Measurements from ENCODE around the gene MPIG6B.

DNA sequence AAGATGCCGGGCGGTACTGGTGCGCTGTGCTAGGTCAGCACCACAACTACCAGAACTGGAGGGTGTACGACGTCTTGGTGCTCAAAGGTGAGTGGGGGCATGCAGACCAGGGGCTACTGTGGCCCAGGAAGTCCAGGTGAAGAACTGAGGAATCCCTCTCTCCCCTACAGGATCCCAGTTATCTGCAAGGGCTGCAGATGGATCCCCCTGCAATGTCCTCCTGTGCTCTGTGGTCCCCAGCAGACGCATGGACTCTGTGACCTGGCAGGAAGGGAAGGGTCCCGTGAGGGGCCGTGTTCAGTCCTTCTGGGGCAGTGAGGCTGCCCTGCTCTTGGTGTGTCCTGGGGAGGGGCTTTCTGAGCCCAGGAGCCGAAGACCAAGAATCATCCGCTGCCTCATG lies 15.5 kb upstream of the MPIG6B start:
- TF ChIP-seq, protein P1, sequence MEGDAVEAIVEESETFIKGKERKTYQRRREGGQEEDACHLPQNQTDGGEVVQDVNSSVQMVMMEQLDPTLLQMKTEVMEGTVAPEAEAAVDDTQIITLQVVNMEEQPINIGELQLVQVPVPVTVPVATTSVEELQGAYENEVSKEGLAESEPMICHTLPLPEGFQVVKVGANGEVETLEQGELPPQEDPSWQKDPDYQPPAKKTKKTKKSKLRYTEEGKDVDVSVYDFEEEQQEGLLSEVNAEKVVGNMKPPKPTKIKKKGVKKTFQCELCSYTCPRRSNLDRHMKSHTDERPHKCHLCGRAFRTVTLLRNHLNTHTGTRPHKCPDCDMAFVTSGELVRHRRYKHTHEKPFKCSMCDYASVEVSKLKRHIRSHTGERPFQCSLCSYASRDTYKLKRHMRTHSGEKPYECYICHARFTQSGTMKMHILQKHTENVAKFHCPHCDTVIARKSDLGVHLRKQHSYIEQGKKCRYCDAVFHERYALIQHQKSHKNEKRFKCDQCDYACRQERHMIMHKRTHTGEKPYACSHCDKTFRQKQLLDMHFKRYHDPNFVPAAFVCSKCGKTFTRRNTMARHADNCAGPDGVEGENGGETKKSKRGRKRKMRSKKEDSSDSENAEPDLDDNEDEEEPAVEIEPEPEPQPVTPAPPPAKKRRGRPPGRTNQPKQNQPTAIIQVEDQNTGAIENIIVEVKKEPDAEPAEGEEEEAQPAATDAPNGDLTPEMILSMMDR (conservative IDR thresholded peaks at IDR 0.05) = no peak
- TF ChIP-seq ZFX (IDR thresholded peaks at IDR 0.05) = no peak

All from C4-2B (cell line).